Mesenchymal stem cell (in vitro differentiated cells and primary cell): ENCODE data around the gene DCAF5.

ENCODE experiments used
- DNase-seq: peaks from one replicate; pipeline ENCODE4 v3.0.0-alpha.2; 2013
- H2AFZ ChIP-seq: one replicate; pipeline ENCODE4 v1.6.1; 2013; ENCODE audit warnings: low read depth, mild to moderate bottlenecking, control low read depth, inconsistent platforms, low read length, moderate library complexity
- H2AK5ac ChIP-seq: 2 replicates; pipeline ENCODE4 v1.6.1; 2013; ENCODE audit warnings: low read length, moderate library complexity, mild to moderate bottlenecking, inconsistent platforms; ENCODE audit not compliant: severe bottlenecking
- H2BK120ac ChIP-seq: one replicate; pipeline ENCODE4 v1.6.1; 2013; ENCODE audit warnings: low read depth, mild to moderate bottlenecking, inconsistent platforms, low read length, moderate library complexity
- H2BK12ac ChIP-seq, 2 experiments: one replicate each; pipeline ENCODE4 v1.6.1; 2013; ENCODE audit warnings: inconsistent platforms in 2 of 2, low read length in 2 of 2, mild to moderate bottlenecking in 2 of 2, moderate library complexity in 2 of 2, control low read depth in 1 of 2
- H2BK15ac ChIP-seq: one replicate; pipeline ENCODE4 v1.6.1; 2013; ENCODE audit warnings: mild to moderate bottlenecking, low read depth, inconsistent platforms; ENCODE audit not compliant: poor library complexity, severe bottlenecking
- H2BK5ac ChIP-seq: 2 replicates; pipeline ENCODE4 v1.6.1; 2013; ENCODE audit warnings: low read depth, mild to moderate bottlenecking, low read length, control low read depth, inconsistent platforms; ENCODE audit not compliant: poor library complexity, severe bottlenecking
- H3K14ac ChIP-seq, 2 experiments: one replicate each; pipeline ENCODE4 v1.6.1; 2013; ENCODE audit warnings: inconsistent platforms in 2 of 2, low read length in 2 of 2, control low read depth in 1 of 2, mild to moderate bottlenecking in 1 of 2, moderate library complexity in 1 of 2
- H3K18ac ChIP-seq, 2 experiments: one replicate each; pipeline ENCODE4 v1.6.1; 2013; ENCODE audit warnings: inconsistent platforms in 2 of 2, low read length in 2 of 2, control low read depth in 1 of 2, low read depth in 1 of 2, mild to moderate bottlenecking in 1 of 2
- H3K23ac ChIP-seq, 2 experiments: one replicate each; pipeline ENCODE4 v1.6.1; 2013; ENCODE audit warnings: inconsistent platforms in 2 of 2, low read length in 2 of 2, mild to moderate bottlenecking in 2 of 2, moderate library complexity in 2 of 2, control low read depth in 1 of 2
- H3K27ac ChIP-seq: 2 replicates; pipeline ENCODE4 v1.5.1; 2013; ENCODE audit warnings: mild to moderate bottlenecking, moderate library complexity, low read length, control low read depth, inconsistent platforms; ENCODE audit not compliant: poor library complexity, severe bottlenecking
- H3K27me3 ChIP-seq, 2 experiments: 2 replicates each; pipeline versions ENCODE4 v1.6.1 to v1.7.0; 2013; ENCODE audit warnings: low read length in 2 of 2, mild to moderate bottlenecking in 2 of 2, moderate library complexity in 2 of 2, control low read depth in 1 of 2, inconsistent platforms in 1 of 2; ENCODE audit not compliant: control insufficient read depth in 1 of 2, insufficient read depth in 1 of 2
- H3K36me3 ChIP-seq, 2 experiments: 2 replicates each; pipeline versions ENCODE4 v1.6.1 to v1.7.0; 2013; ENCODE audit warnings: low read length in 2 of 2, control low read depth in 1 of 2, inconsistent platforms in 1 of 2, low read depth in 1 of 2, mild to moderate bottlenecking in 1 of 2; ENCODE audit not compliant: insufficient read depth in 2 of 2, control insufficient read depth in 1 of 2
- H3K4ac ChIP-seq, 2 experiments: one replicate each; pipeline ENCODE4 v1.6.1; 2013; ENCODE audit warnings: inconsistent platforms in 2 of 2, low read length in 2 of 2, mild to moderate bottlenecking in 2 of 2, moderate library complexity in 2 of 2, control low read depth in 1 of 2, low read depth in 1 of 2
- H3K4me1 ChIP-seq: 2 replicates; pipeline ENCODE4 v1.6.1; 2013; ENCODE audit warnings: low read depth, low read length, control low read depth; ENCODE audit not compliant: control insufficient read depth, insufficient read depth
- H3K4me2 ChIP-seq: 2 replicates; pipeline ENCODE4 v1.6.1; 2013; ENCODE audit warnings: low read length, mild to moderate bottlenecking, inconsistent platforms; ENCODE audit not compliant: poor library complexity, severe bottlenecking
- H3K4me3 ChIP-seq, 2 experiments: 2 replicates each; pipeline versions ENCODE4 v1.5.1 to v1.7.0; 2013; ENCODE audit warnings: low read length in 2 of 2, mild to moderate bottlenecking in 2 of 2, control low read depth in 1 of 2, low read depth in 1 of 2; ENCODE audit not compliant: insufficient read depth in 1 of 2
- H3K79me1 ChIP-seq: replicated peaks from 2 replicates; pipeline ENCODE4 v1.6.1; 2013; ENCODE audit warnings: mild to moderate bottlenecking, control low read depth, low read length, inconsistent platforms; ENCODE audit not compliant: poor library complexity, severe bottlenecking
- H3K9ac ChIP-seq: 2 replicates; pipeline ENCODE4 v1.7.0; 2013; ENCODE audit warnings: mild to moderate bottlenecking, low read length, moderate library complexity
- H3K9me3 ChIP-seq: 2 replicates; pipeline ENCODE4 v1.7.0; 2013; ENCODE audit warnings: mild to moderate bottlenecking, low read length; ENCODE audit not compliant: control insufficient read depth
- H4K8ac ChIP-seq: one replicate; pipeline ENCODE4 v1.6.1; 2013; ENCODE audit warnings: inconsistent platforms, mild to moderate bottlenecking, low read length, moderate library complexity
- H4K91ac ChIP-seq: one replicate; pipeline ENCODE4 v1.6.1; 2013; ENCODE audit warnings: mild to moderate bottlenecking, low read length, inconsistent platforms
- WGBS: methylation state at CpG from one replicate; pipeline ENCODE4 v1.1.7; 2013; ENCODE audit warnings: mixed read lengths; 5-methylcytosine and 5-hydroxymethylcytosine counted together

Gene DCAF5

GRCh38 chr14:69076341-69076740 lies 76.6 kb downstream of the DCAF5 start:
- Histone ChIP-seq H4K91ac (no peak overlapping the region), H3K4me2 (no peak overlapping the region), H3K27me3 (no peaks in the 10 kb centered on the region), H3K4me3 (no peak overlapping the region), H3K27ac (no peak overlapping the region), H3K36me3 (peaks cover 6 to 50% of the 10 kb centered on the region in 2 experiments), H3K23ac (no peak overlapping the region), H3K18ac (no peak overlapping the region), H2AFZ (no peak overlapping the region), H2BK120ac (no peak overlapping the region), H3K4me1 (peaks cover 8% of the 10 kb centered on the region), H3K4ac (no peak overlapping the region), H3K79me1 (peaks cover 9% of the 10 kb centered on the region), H2BK15ac (no peak overlapping the region), H4K8ac (no peak overlapping the region), H3K9ac (no peak overlapping the region), H3K9me3 (no peaks in the 10 kb centered on the region), H3K14ac (no peak overlapping the region), H2BK12ac (no peak overlapping the region), H2BK5ac (no peak overlapping the region), H2AK5ac (no peak overlapping the region)
- DNase-seq: no peak
- 100% methylated on average over 1 of the region's 3 CpGs for WGBS

- H4K8ac ChIP-seq: no peak overlapping the region
- H2BK12ac ChIP-seq: no peak overlapping the region
- no peak overlapping the region for H3K9ac ChIP-seq
- H3K36me3 ChIP-seq: peaks cover 6 to 57% of the 10 kb centered on the region in 2 experiments
- DNase-seq: no peak
- no peak overlapping the region for H4K91ac ChIP-seq
- H2BK15ac ChIP-seq: no peak overlapping the region
- H3K27me3 ChIP-seq: no peaks in the 10 kb centered on the region
- H3K9me3 ChIP-seq: no peaks in the 10 kb centered on the region
- peaks cover 9% of the 10 kb centered on the region for H3K79me1 ChIP-seq
- H3K18ac ChIP-seq: no peak overlapping the region
- H3K14ac ChIP-seq: no peak overlapping the region
- no peak overlapping the region for H3K4me2 ChIP-seq
- no CpG with 5 or more reads among the region's 1 CpG for WGBS
- H2AK5ac ChIP-seq: no peak overlapping the region
- H2BK5ac ChIP-seq: no peak overlapping the region
- no peak overlapping the region for H2BK120ac ChIP-seq
- H3K4ac ChIP-seq: no peak overlapping the region
- no peak overlapping the region for H2AFZ ChIP-seq
- no peak overlapping the region for H3K23ac ChIP-seq
- peaks cover 7% of the 10 kb centered on the region for H3K4me1 ChIP-seq
- H3K4me3 ChIP-seq: no peak overlapping the region
- H3K27ac ChIP-seq: no peak overlapping the region
Measured at GRCh38 chr14:69073915-69074314, 79.0 kb downstream of the DCAF5 start.

- H2AFZ ChIP-seq: no peak overlapping the region
- H2BK120ac ChIP-seq: no peak overlapping the region
- whole genome bisulfite sequencing: 88% methylated on average over 5 of the region's 5 CpGs
- H3K4me2 ChIP-seq: no peak overlapping the region
- H3K36me3 ChIP-seq: peaks cover 6 to 57% of the 10 kb centered on the region in 2 experiments
- H3K9me3 ChIP-seq: no peaks in the 10 kb centered on the region
- H4K8ac ChIP-seq: no peak overlapping the region
- H3K4ac ChIP-seq: no peak overlapping the region
- H3K4me3 ChIP-seq: no peak overlapping the region
- no peak for DNase-seq
- H4K91ac ChIP-seq: no peak overlapping the region
- H3K9ac ChIP-seq: no peak overlapping the region
- no peak overlapping the region for H3K18ac ChIP-seq
- H3K14ac ChIP-seq: no peak overlapping the region
- no peak overlapping the region for H2BK5ac ChIP-seq
- no peak overlapping the region for H3K23ac ChIP-seq
- no peak overlapping the region for H3K27ac ChIP-seq
- no peak overlapping the region for H2BK12ac ChIP-seq
- peaks cover 5% of the 10 kb centered on the region for H3K4me1 ChIP-seq
- H3K27me3 ChIP-seq: no peaks in the 10 kb centered on the region
- peaks cover 9% of the 10 kb centered on the region for H3K79me1 ChIP-seq
- no peak overlapping the region for H2BK15ac ChIP-seq
- H2AK5ac ChIP-seq: no peak overlapping the region
Measured at GRCh38 chr14:69073429-69073828, 79.5 kb downstream of the DCAF5 start.

GRCh38 chr14:69072584-69072983 lies 80.3 kb downstream of the DCAF5 start:
- H3K36me3 ChIP-seq: peaks cover 6 to 57% of the 10 kb centered on the region in 2 experiments
- H4K91ac ChIP-seq: no peak overlapping the region
- no peak overlapping the region for H3K18ac ChIP-seq
- H2BK12ac ChIP-seq: no peak overlapping the region
- H3K4ac ChIP-seq: no peak overlapping the region
- no peak overlapping the region for H2AFZ ChIP-seq
- no peak overlapping the region for H2BK120ac ChIP-seq
- no peak overlapping the region for H3K14ac ChIP-seq
- H3K4me2 ChIP-seq: no peak overlapping the region
- H2BK5ac ChIP-seq: no peak overlapping the region
- H2AK5ac ChIP-seq: no peak overlapping the region
- no peak overlapping the region for H3K23ac ChIP-seq
- DNase-seq: no peak
- H3K79me1 ChIP-seq: peaks cover 9% of the 10 kb centered on the region
- no peak overlapping the region for H4K8ac ChIP-seq
- no peaks in the 10 kb centered on the region for H3K9me3 ChIP-seq
- no peak overlapping the region for H3K9ac ChIP-seq
- peaks cover 5% of the 10 kb centered on the region for H3K4me1 ChIP-seq
- no peak overlapping the region for H3K27ac ChIP-seq
- H3K4me3 ChIP-seq: no peak overlapping the region
- H3K27me3 ChIP-seq: no peaks in the 10 kb centered on the region
- no peak overlapping the region for H2BK15ac ChIP-seq
- 100% methylated on average over 1 of the region's 2 CpGs for WGBS
